CD4-positive, alpha-beta memory T cell (primary cell): ENCODE data around the gene CLDN9. TPM values are rescaled to one million over a fixed set of nuclear protein-coding genes. Genes with fewer than 3 reads are reported as not detected.
A peak's percentile ranks its signal among the peaks of the same experiment; 100 is the strongest.

Experiments used
- CTCF ChIA-PET: fragments of 350-600 bp; sonication (Branson Sonifier 250); formaldehyde crosslinking; loops from one replicate; lab custom pipeline; 2021; ENCODE audit warnings: inconsistent platforms; ENCODE audit not compliant: partially characterized antibody; lab: Charles Lee
- POLR2A ChIA-PET: fragments of 350-600 bp; sonication (Branson Sonifier 250); formaldehyde crosslinking; loops from one replicate; lab custom pipeline; 2021; ENCODE audit not compliant: partially characterized antibody; lab: Charles Lee
- DNase-seq, 5 donors: peaks; one replicate each; pipeline versions ENCODE4 v3.0.0 to v3.0.0-alpha.2; 2020 to 2022; ENCODE audit warnings: mixed read lengths in 1 of 5
- H3K27ac ChIP-seq: one replicate; pipeline ENCODE4 v1.7.0; 2013; ENCODE audit warnings: low read depth, low read length
- H3K27me3 ChIP-seq: 2 replicates; pipeline ENCODE4 v1.7.0; 2013; ENCODE audit warnings: mild to moderate bottlenecking, low read length, moderate library complexity; ENCODE audit not compliant: insufficient read depth
- H3K36me3 ChIP-seq: 2 replicates; pipeline ENCODE4 v1.7.0; 2013; ENCODE audit warnings: mild to moderate bottlenecking, low read length, moderate library complexity; ENCODE audit not compliant: insufficient read depth
- H3K4me1 ChIP-seq: 2 replicates; pipeline ENCODE4 v1.7.0; 2013; ENCODE audit warnings: mild to moderate bottlenecking, low read length, moderate library complexity; ENCODE audit not compliant: insufficient read depth
- H3K4me3 ChIP-seq, 2 donors: one replicate each; pipeline ENCODE4 v1.7.0; 2013; ENCODE audit warnings: low read length in 2 of 2, mild to moderate bottlenecking in 1 of 2
- H3K9me3 ChIP-seq, 2 donors: one replicate each; pipeline ENCODE4 v1.7.0; 2013; ENCODE audit warnings: low read length in 2 of 2, control low read depth in 1 of 2; ENCODE audit not compliant: control insufficient read depth in 1 of 2
- H3K27ac Mint-ChIP-seq, 7 donors: one replicate each; pipeline ENCODE4 v1.8.0; 2020 to 2021; ENCODE audit warnings: mixed read lengths in 7 of 7, mild to moderate bottlenecking in 6 of 7, inconsistent platforms in 3 of 7, moderate library complexity in 3 of 7
- H3K27me3 Mint-ChIP-seq, 2 donors: one replicate each; pipeline ENCODE4 v1.8.0; 2020 to 2021; ENCODE audit warnings: mixed read lengths in 2 of 2
- H3K36me3 Mint-ChIP-seq, 2 donors: one replicate each; pipeline ENCODE4 v1.8.0; 2020 to 2021; ENCODE audit warnings: mixed read lengths in 2 of 2, inconsistent platforms in 1 of 2, mild to moderate bottlenecking in 1 of 2
- H3K4me1 Mint-ChIP-seq, 4 donors: one replicate each; pipeline ENCODE4 v1.8.0; 2020 to 2021; ENCODE audit warnings: mixed read lengths in 4 of 4, mild to moderate bottlenecking in 1 of 4
- H3K4me3 Mint-ChIP-seq, 8 donors: one replicate each; pipeline ENCODE4 v1.8.0; 2020 to 2021; ENCODE audit warnings: mixed read lengths in 8 of 8, mild to moderate bottlenecking in 7 of 8, moderate library complexity in 6 of 8, inconsistent platforms in 3 of 8
- H3K9me3 Mint-ChIP-seq, 8 donors: one replicate each; pipeline ENCODE4 v1.8.0; 2020 to 2021; ENCODE audit warnings: mixed read lengths in 8 of 8, mild to moderate bottlenecking in 5 of 8, inconsistent platforms in 3 of 8, moderate library complexity in 1 of 8
- intact Hi-C: fragments of 100-400 bp; cut with micrococcal nuclease; formaldehyde crosslinking; loops from one replicate; pipeline ENCODE4 v1.15.1; 2023
- polyA plus RNA-seq, 2 donors: library from polyadenylated mRNA; unstranded; fragments of 300-500 nt; fragmentation: Illumina TruSeq; gene quantifications; one replicate each; pipeline ENCODE4 v1.2.3, GENCODE V29; 2021
- total RNA-seq, 2 experiments: library from RNA; stranded (reverse); gene quantifications; one replicate each; pipeline ENCODE4 v1.2.3, GENCODE V29; 2021

The CLDN9 gene, protein sequence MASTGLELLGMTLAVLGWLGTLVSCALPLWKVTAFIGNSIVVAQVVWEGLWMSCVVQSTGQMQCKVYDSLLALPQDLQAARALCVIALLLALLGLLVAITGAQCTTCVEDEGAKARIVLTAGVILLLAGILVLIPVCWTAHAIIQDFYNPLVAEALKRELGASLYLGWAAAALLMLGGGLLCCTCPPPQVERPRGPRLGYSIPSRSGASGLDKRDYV
- total RNA-seq (not detected), polyA plus RNA-seq (not detected)

DNA sequence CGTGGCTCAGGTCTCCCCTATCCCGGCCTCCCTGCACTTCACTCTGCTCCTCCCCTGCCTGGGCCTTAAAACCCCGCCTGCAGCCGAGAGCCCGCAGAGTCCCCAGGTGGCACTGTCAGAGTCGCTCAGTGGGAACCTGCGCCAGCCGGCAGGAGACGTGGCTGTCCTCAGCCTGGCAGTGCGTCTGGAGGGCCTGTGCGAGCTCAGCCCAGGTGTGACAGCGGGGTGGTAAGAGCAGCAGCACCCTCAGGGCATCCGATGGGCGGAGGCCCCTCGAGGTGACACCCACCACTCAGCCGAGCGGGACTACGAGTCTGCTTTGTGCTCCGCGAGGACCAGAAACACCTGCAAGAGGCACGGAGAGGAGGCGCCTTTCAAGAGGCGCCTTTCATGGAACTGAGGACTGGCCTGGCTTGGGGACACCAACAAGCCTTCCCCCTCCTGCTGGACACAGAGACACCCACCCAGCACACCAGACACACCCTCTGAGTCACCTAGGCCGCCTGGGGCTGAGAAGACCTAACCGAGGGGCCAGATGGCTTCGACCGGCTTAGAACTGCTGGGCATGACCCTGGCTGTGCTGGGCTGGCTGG, at the start of gene CLDN9:
Gene CLDN9, plus strand, starts transcription at position 96 of the 593 bp plus-strand sequence. Its CDS starts 440 bp downstream, at position 536.
- Mint-ChIP-seq H3K27me3 (no peaks in the 10 kb centered on the region), H3K4me3 (peak within 1 kb of the TSS in 1 of 8 donors; percentile 43)

DNA sequence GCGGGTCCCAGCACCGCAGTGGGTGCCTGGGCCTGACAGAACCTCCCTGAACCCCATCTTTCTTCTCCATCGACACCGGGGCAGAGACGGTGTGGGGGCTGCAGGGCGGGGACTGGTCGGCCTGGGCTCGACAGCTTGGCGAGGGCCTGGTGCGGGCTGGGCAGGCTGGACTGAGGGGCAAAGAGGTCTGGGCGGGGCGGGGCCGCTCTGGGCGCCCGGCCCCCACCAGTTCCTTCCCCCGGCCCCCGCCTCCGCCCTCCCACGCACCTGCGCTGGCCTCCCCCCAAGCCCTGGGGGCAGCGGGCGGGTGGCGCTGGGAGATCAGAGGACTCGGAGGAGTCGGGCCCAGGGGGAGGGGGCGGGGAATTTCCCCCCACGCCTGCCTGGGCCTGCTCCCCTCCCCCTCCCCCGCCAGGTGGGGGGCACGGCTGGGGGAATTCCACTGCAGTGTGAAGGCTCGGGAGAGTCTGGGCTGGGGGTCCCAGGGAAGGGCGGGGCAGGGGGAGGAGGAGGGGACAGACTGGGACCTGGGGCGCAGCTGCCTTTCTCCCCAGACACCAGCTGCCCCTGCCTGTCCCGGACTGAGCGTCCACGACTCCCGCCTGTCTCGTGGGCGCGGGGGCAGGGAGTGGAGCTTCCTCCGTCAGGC, 49.5 kb upstream of the CLDN9 start:
- Histone ChIP-seq H3K9me3 (no peaks in the 10 kb centered on the region), H3K27ac (no peak overlapping the region), H3K4me3 (no peak overlapping the region), H3K27me3 (peaks cover 21% of the 10 kb centered on the region), H3K36me3 (no peaks in the 10 kb centered on the region), H3K4me1 (peaks cover 52% of the 10 kb centered on the region)
- Mint-ChIP-seq H3K9me3 (peaks cover 0 to 1% (median 0%) of the 10 kb centered on the region in 8 donors), H3K4me1 (peaks cover 9 to 32% (median 19%) of the 10 kb centered on the region in 4 donors), H3K4me3 (peak overlapping the region in 6 of 8 donors; percentile 31 to 93 (median 48)), H3K27me3 (peaks cover 16 to 20% of the 10 kb centered on the region in 2 donors), H3K36me3 (no peaks in the 10 kb centered on the region), H3K27ac (peak overlapping the region in 1 of 7 donors; percentile 65)
- intact Hi-C loops, result no loop called here
- peak in 3 of 5 donors; percentile 23 to 59 (median 29) for DNase-seq
- ChIA-PET CTCF (interaction anchor here (0.6 to 1.4 kb wide), 5 partner anchors 10 to 172 kb away, joined by 3 to 6 read pairs (median 3); no protein-coding TSS in a partner anchor), POLR2A (no interaction called here)

More for the DNA sequence above, at the start of gene CLDN9:
- Mint-ChIP-seq H3K4me1 (peaks cover 5 to 16% (median 9%) of the 10 kb centered on the region in 4 donors), H3K36me3 (no peaks in the 10 kb centered on the region), H3K9me3 (no peaks in the 10 kb centered on the region), H3K27ac (no peak within 1 kb of the TSS)
- CTCF ChIA-PET, result interaction anchor here (0.7 to 14.2 kb wide), 4 partner anchors 9 to 15 kb away, joined by 3 to 444 read pairs (median 4); partner anchors contain the start of genes CLDN6, HCFC1R1, THOC6 and TNFRSF12A
- Histone ChIP-seq H3K4me3 (no peak within 1 kb of the TSS), H3K4me1 (peaks cover 13% of the 10 kb centered on the region), H3K27ac (no peak within 1 kb of the TSS), H3K36me3 (no peaks in the 10 kb centered on the region), H3K9me3 (no peaks in the 10 kb centered on the region), H3K27me3 (no peaks in the 10 kb centered on the region)
- POLR2A ChIA-PET, result interaction anchor here (1.0 kb wide), 1 partner anchor 9 kb away, joined by 3 read pairs; no protein-coding TSS in a partner anchor
- intact Hi-C loops, result no loop called here
- no peak for DNase-seq

DNA sequence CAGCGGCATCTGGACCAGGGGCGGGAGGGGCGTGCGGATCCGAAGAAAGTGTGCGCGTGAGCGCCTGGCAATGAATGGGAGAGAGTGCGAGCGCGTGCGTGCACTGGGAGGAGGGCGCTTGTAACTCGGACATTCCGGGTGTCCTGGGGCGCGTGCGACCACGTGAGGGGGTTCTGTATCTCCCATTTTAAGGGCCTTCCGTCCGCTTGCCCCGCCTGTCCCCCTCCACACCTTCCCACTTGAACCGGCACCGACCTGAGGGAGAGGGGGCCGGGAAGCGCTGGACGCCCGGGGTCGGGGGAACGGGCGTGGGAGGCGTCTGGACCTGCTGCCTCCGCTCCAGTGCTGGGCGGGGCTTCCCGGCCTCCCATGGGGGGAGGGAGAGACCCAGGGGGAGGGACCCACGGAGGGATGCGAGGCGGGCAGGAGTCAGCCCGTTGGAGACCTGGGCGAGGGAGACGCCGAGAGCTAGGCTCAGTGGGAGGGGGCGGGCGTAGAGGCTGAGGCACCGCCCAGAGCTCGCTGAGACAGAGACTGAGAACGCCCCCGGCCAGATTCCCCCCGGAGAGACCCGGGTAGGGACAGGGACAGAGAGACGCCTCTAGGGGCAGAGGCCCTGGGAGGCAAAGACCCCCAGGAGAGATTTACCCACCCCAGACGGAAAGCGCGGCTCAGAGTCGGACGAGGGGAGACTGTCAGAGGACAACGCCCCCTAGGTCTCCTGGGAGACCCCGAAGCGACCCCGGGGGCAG, 48.8 kb upstream of the CLDN9 start, which contains the start of gene KREMEN2:
Gene KREMEN2, plus strand, starts transcription at position 553 of the 752 bp plus-strand sequence. CDS start 246 bp downstream, outside the sequence.
- peak in 4 of 5 donors; percentile 19 to 48 (median 25) for DNase-seq
- POLR2A ChIA-PET, result interaction anchor here (0.7 to 6.8 kb wide), 3 partner anchors 19 to 194 kb away, joined by 3 to 49 read pairs (median 3); partner anchors contain the start of genes FLYWCH2 and PKMYT1
- H3K27me3 ChIP-seq, result peaks cover 27% of the 10 kb centered on the region
- intact Hi-C loops, result no loop called here
- Mint-ChIP-seq H3K4me1 (peaks cover 10 to 39% (median 26%) of the 10 kb centered on the region in 4 donors), H3K27ac (peak within 1 kb of the TSS in 2 of 7 donors; percentile 57 to 65), H3K27me3 (peaks cover 21% of the 10 kb centered on the region in 2 donors), H3K9me3 (peaks cover 0 to 1% (median 0%) of the 10 kb centered on the region in 8 donors), H3K36me3 (no peaks in the 10 kb centered on the region), H3K4me3 (peak within 1 kb of the TSS; percentile 78 to 93 (median 84))
- H3K4me1 ChIP-seq, result peaks cover 59% of the 10 kb centered on the region
- H3K9me3 ChIP-seq, result no peaks in the 10 kb centered on the region
- H3K27ac ChIP-seq, result no peak within 1 kb of the TSS
- no peaks in the 10 kb centered on the region for H3K36me3 ChIP-seq
- CTCF ChIA-PET, result interaction anchor here (0.6 kb wide), 1 partner anchor 163 kb away, joined by 3 read pairs; no protein-coding TSS in a partner anchor
- H3K4me3 ChIP-seq, result peak within 1 kb of the TSS; percentile 17 to 47

DNA sequence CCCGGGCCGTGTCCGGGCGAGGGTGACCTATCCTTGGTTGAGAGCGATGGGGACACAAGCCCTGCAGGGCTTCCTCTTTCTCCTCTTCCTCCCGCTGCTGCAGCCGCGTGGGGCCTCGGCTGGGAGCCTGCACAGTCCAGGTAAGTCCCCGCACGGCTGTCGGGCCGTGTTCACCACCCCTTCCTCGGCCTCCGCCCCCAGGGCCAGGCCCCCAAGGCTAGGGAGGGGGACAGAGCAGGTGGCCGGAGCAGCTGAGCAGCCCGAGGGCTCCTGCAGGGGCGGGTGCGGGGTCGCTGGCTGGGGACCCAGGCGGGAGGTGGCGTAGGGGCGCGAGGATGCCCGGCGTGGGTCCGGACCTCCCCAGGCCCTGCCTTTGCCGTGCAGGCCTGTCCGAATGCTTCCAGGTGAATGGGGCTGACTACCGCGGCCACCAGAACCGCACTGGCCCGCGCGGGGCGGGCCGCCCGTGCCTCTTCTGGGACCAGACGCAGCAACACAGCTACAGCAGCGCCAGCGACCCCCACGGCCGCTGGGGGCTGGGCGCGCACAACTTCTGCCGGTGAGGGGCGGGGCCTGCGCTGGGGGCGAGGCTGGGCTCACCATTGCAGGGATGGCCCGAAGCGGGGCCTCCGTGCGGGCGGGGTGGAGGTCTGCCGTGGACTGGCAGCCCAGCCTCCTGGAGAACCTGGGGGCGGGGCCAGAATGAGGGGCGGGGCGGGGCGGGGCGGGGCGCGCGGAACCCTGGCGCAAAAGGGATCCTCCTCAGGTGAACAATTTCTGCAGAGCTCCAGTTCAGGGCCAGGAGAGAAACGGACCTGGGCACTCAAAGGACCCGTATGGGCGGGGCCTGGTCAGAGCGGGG, 48.0 kb upstream of the CLDN9 start:
- Mint-ChIP-seq H3K4me1 (peaks cover 10 to 40% (median 26%) of the 10 kb centered on the region in 4 donors), H3K9me3 (peaks cover 0 to 1% (median 0%) of the 10 kb centered on the region in 8 donors), H3K4me3 (peak overlapping the region; percentile 51 to 89 (median 75)), H3K27me3 (peaks cover 19 to 21% of the 10 kb centered on the region in 2 donors), H3K36me3 (no peaks in the 10 kb centered on the region), H3K27ac (peak overlapping the region in 1 of 7 donors; percentile 65)
- Histone ChIP-seq H3K27ac (no peak overlapping the region), H3K27me3 (peaks cover 27% of the 10 kb centered on the region), H3K36me3 (no peaks in the 10 kb centered on the region), H3K4me1 (peaks cover 60% of the 10 kb centered on the region), H3K9me3 (no peaks in the 10 kb centered on the region), H3K4me3 (peak overlapping the region in 1 of 2 donors; percentile 47)
- POLR2A ChIA-PET, result interaction anchor here (0.7 to 6.8 kb wide), 7 partner anchors 9 to 193 kb away, joined by 3 to 49 read pairs (median 3); partner anchors contain the start of genes FLYWCH2 and PKMYT1
- intact Hi-C loops, result loop anchor here (5.0 kb wide), 1 partner anchor 82 kb away; the partner anchor contains the start of gene FLYWCH2
- peak; percentile 50 to 76 (median 54) for DNase-seq
- CTCF ChIA-PET, result interaction anchor here (1.2 kb wide), 1 partner anchor 18 kb away, joined by 3 read pairs; no protein-coding TSS in a partner anchor

DNA sequence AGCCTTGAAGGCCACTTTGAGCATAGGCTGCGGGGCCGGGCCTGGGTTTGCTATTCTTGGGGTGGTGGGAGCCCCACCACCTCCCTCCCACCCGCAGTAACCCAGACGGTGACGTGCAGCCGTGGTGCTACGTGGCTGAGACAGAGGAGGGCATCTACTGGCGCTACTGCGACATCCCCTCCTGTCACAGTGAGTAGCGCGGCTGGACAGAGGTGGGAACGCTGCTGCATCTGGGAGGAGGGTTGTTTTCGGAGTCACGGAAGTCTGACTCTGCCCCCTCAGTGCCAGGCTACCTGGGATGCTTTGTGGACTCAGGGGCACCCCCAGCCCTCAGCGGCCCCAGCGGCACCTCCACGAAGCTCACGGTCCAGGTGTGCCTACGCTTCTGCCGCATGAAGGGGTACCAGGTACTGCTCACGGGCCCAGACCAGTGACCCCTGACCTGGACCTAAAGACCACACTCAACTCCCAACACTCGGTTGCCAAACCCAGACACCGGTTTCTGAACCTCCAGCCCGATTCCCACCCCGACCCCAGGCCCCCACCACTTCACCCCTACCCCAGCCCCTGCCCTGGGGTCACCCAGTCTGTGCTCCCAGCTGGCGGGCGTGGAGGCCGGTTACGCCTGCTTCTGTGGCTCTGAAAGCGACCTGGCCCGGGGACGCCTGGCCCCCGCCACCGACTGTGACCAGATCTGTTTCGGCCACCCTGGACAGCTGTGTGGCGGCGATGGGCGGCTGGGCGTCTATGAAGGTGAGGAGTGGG, 46.5 kb upstream of the CLDN9 start:
- DNase-seq, result peak in 1 of 5 donors; percentile 25
- intact Hi-C loops, result loop anchor here (5.0 kb wide), 1 partner anchor 84 kb away; the partner anchor contains the start of gene FLYWCH2
- CTCF ChIA-PET, result interaction anchor here (0.9 to 1.2 kb wide), 2 partner anchors 17 to 34 kb away, joined by 3 read pairs; no protein-coding TSS in a partner anchor
- Histone ChIP-seq H3K4me1 (peaks cover 69% of the 10 kb centered on the region), H3K9me3 (no peaks in the 10 kb centered on the region), H3K36me3 (no peaks in the 10 kb centered on the region), H3K27ac (no peak overlapping the region), H3K4me3 (no peak overlapping the region), H3K27me3 (peaks cover 27% of the 10 kb centered on the region)
- peaks cover 0 to 3% (median 0%) of the 10 kb centered on the region in 8 donors for H3K9me3 Mint-ChIP-seq
- H3K36me3 Mint-ChIP-seq, result no peaks in the 10 kb centered on the region
- H3K27ac Mint-ChIP-seq, result no peak overlapping the region
- peaks cover 15 to 20% of the 10 kb centered on the region in 2 donors for H3K27me3 Mint-ChIP-seq
- H3K4me1 Mint-ChIP-seq, result peaks cover 9 to 41% (median 29%) of the 10 kb centered on the region in 4 donors
- POLR2A ChIA-PET, result interaction anchor here (1.3 to 6.8 kb wide), 2 partner anchors 10 to 16 kb away, joined by 3 to 49 read pairs; partner anchors contain the start of gene PKMYT1
- H3K4me3 Mint-ChIP-seq, result peak overlapping the region in 1 of 8 donors; percentile 29
